Fibroblast of peridontal ligament (primary cell): ENCODE measurements around the gene ING1.
"Not testable (repeated sequence)": the region's sequence is repeated elsewhere in the genome, so short reads cannot be mapped to it uniquely, and the experiment has no call there.

ENCODE experiments used
- DNase-seq: peaks from one replicate; pipeline ENCODE4 v3.0.0-alpha.2; 2010; ENCODE audit errors: extremely low read depth

Gene ING1

GRCh38 chr13:110715395-110716246 is 2.1 kb downstream of the ING1 start:
- peak; percentile 100 for DNase-seq

GRCh38 chr13:110716247-110716515 is 2.7 kb downstream of the ING1 start:
- DNase-seq, result peak; percentile 23

GRCh38 chr13:110719036-110719710 is 5.7 kb downstream of the ING1 start:
- DNase-seq, result no peak

- no peak for DNase-seq
These were observed 9.5 kb downstream of the ING1 start for GRCh38 chr13:110722971-110723370.

- DNase-seq, result no peak
These were observed 10.1 kb downstream of the ING1 start for GRCh38 chr13:110723598-110723997.

GRCh38 chr13:110726153-110726552 is 12.7 kb downstream of the ING1 start:
- not testable (repeated sequence) for DNase-seq

- no peak for DNase-seq
These were observed 13.2 kb downstream of the ING1 start for GRCh38 chr13:110726726-110727125.

GRCh38 chr13:110731072-110731471 is 17.6 kb downstream of the ING1 start:
- DNase-seq, result no peak

GRCh38 chr13:110734561-110734960 is 21.1 kb downstream of the ING1 start:
- DNase-seq, result no peak

GRCh38 chr13:110737555-110737954 is 24.1 kb downstream of the ING1 start:
- DNase-seq, result no peak

- DNase-seq, result no peak
These were observed 30.2 kb downstream of the ING1 start for GRCh38 chr13:110743687-110744086.

- peak; percentile 25 for DNase-seq
These were observed 32.9 kb downstream of the ING1 start for GRCh38 chr13:110746438-110746837.

- no peak for DNase-seq
These were observed 34.8 kb downstream of the ING1 start for GRCh38 chr13:110748271-110748670.

GRCh38 chr13:110756219-110756631 is 42.7 kb downstream of the ING1 start:
- DNase-seq, result peak; percentile 22

- no peak for DNase-seq
These were observed 43.8 kb downstream of the ING1 start for GRCh38 chr13:110757296-110757695.

- peak; percentile 51 for DNase-seq
These were observed 44.8 kb downstream of the ING1 start for GRCh38 chr13:110758195-110758805.

GRCh38 chr13:110759710-110760109 is 46.2 kb downstream of the ING1 start:
- DNase-seq, result peak; percentile 36

GRCh38 chr13:110760611-110761010 is 47.1 kb downstream of the ING1 start:
- no peak for DNase-seq

GRCh38 chr13:110766671-110767430 is 53.4 kb downstream of the ING1 start:
- no peak for DNase-seq

GRCh38 chr13:110767476-110767875 is 54.0 kb downstream of the ING1 start:
- DNase-seq, result no peak

- DNase-seq, result no peak
These were observed 55.6 kb downstream of the ING1 start for GRCh38 chr13:110769097-110769496.

- no peak for DNase-seq
These were observed 57.2 kb downstream of the ING1 start for GRCh38 chr13:110770678-110771077.
